ENCODE data around the gene ARHGAP24.

Gene ARHGAP24

DNA sequence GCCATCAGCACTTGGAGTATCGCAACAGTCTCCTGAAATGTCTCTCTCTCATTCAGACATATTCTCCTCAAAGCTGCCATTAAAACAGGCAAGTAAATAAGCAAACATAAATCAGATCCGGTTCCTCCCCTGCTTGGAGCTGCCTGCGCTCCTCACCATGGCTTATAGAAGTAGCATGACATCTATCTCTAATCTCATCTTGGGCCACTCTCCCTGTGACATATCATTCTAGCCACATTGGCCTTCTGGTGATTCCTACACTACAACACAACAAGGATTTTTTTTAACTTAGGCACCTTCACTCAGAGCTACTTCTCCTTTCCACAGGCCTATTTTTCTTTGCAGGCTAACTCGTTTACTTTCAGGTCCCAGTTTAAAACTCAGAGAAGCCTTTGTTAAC, 387.9 kb downstream of the ARHGAP24 start:
- TF ChIP-seq, protein P1, sequence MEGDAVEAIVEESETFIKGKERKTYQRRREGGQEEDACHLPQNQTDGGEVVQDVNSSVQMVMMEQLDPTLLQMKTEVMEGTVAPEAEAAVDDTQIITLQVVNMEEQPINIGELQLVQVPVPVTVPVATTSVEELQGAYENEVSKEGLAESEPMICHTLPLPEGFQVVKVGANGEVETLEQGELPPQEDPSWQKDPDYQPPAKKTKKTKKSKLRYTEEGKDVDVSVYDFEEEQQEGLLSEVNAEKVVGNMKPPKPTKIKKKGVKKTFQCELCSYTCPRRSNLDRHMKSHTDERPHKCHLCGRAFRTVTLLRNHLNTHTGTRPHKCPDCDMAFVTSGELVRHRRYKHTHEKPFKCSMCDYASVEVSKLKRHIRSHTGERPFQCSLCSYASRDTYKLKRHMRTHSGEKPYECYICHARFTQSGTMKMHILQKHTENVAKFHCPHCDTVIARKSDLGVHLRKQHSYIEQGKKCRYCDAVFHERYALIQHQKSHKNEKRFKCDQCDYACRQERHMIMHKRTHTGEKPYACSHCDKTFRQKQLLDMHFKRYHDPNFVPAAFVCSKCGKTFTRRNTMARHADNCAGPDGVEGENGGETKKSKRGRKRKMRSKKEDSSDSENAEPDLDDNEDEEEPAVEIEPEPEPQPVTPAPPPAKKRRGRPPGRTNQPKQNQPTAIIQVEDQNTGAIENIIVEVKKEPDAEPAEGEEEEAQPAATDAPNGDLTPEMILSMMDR (IDR thresholded peaks at IDR 0.05; ENCODE audit: borderline replicate concordance, insufficient read depth, low read depth, low read length), result no peak
- H3K4me3 ChIP-seq (ENCODE audit: low read depth, low read length), result no peak overlapping the region

DNA sequence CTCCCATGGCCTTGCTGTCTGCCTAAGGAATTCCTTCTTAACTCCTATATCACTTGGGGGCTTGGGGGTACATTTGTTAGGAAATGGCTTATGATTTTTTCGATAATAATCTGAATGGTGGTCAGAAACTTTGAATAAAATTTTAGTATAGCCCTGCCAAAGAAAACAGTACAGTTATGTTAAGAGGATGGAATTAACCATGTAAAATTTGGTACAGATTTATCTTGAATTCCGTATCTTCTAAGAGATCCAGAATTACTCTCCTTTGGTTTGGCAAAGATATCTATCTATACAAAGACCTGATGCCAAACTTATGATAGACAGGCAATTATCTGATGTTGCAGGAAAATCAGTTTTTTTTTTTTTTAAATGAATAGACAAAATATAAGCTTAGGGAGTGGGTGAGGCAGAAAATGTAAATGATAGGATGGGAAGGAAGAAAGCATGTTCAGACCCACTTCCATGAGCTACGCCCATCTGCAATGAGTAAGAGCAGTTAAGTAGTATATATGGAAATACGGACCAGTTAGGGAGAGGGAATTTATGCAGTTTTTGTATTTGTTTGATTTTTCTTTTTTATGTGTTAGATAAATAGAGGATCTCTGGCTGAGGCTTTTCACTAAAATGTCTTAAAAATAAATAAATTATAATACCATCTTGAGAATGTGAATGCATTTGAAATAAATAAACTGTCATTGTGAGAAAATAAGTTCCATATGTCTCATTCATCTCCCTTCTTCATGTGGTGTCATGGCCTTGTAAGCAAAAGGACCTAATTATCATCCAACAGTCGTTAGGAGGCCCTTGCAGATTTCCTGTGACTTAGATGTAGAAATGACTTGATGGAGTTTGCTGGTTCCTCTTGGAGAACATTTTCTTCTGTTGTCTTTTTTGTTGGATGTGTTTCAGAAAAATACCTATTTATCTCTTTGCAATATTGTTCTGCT, 389.6 kb downstream of the ARHGAP24 start:
- TF ChIP-seq, protein P1 (IDR thresholded peaks at IDR 0.05; ENCODE audit: borderline replicate concordance, insufficient read depth, low read depth, low read length), result no peak
- no peak overlapping the region for H3K4me3 ChIP-seq (ENCODE audit: low read depth, low read length)

DNA sequence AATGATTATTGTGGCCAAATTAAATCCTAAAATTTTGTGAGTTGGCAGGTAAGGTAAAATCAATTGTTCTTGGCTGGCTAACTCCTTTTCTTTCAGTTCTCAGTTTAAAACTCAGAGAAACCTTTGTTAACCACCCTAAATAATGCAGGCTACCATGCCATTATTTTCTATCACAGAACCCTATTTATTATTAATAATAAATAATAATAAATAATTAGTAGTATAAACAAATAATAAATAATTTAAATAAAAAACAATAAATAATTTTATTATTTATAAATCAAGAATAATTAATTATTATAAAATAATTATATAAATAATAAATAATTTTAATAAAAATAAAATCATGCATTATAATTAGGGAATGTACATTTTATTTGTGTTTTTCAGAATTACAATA, 390.3 kb downstream of the ARHGAP24 start:
- no peak overlapping the region for H3K4me3 ChIP-seq (ENCODE audit: low read depth, low read length)
- TF ChIP-seq, protein P1 (IDR thresholded peaks at IDR 0.05; ENCODE audit: borderline replicate concordance, insufficient read depth, low read depth, low read length), result no peak

DNA sequence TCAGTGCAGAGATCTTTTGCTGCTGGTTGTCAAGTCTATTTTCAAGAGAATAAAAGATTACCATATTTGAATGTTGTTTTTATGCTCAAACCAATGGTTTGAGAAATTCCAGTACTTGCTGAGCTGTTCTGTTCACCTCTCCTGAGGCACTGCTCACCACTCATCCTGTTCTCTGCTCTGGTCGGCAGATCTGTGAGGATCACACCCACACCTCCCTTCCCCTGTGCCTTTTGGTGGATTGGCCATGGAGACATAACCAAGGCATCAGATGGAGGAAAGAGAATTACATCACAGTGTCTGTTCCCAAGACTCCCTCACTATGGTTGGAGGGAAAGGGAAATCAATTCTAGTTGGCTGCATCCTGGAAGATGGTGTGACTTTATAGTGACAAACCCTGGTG, 391.6 kb downstream of the ARHGAP24 start:
- H3K4me3 ChIP-seq (ENCODE audit: low read depth, low read length), result no peak overlapping the region
- TF ChIP-seq, protein P1 (IDR thresholded peaks at IDR 0.05; ENCODE audit: borderline replicate concordance, insufficient read depth, low read depth, low read length), result no peak

DNA sequence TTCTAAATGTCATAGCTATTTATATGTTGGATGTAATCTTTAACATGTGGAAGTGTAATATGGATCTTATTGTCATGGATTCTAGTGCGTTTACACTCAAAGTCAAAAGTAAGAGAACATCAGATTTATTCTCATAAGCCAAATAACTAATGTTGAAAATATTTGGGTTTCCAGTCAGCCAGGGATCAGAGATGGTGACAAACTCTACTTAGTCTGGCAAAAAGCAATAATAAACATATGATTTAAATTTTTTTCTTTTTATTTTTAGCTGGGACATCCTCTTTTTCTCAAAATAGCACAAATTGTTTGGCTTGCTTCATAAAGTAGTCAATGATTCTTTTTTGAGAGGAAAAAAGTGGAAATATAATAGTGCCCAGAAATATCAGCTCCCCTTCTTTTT, 392.3 kb downstream of the ARHGAP24 start:
- no peak overlapping the region for H3K4me3 ChIP-seq (ENCODE audit: low read depth, low read length)
- TF ChIP-seq, protein P1 (IDR thresholded peaks at IDR 0.05; ENCODE audit: borderline replicate concordance, insufficient read depth, low read depth, low read length), result no peak

DNA sequence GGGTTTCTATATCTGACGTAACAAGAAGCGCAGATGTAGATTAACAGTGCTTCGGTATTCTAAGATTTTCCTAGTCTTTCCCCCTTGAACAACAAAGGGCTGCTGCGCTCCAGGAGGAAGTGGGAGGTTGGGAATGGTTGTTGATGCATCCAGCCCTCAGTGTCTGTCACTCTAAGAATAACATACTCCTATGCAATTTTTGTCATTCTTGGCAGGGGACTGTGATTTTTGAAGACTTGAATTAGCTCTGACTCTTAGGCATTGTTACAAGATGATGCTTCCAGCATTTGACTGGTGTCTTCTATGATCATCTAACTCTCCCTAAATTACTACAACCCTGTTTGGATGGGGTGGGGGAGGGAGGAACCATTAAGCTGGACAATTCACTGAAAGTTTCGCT, 394.2 kb downstream of the ARHGAP24 start:
- TF ChIP-seq, protein P1 (IDR thresholded peaks at IDR 0.05; ENCODE audit: borderline replicate concordance, insufficient read depth, low read depth, low read length), result no peak
- H3K4me3 ChIP-seq (ENCODE audit: low read depth, low read length), result no peak overlapping the region
